GM13976 (cell line): Measurements from ENCODE around the gene PPM1L.

Source experiments
- DNase-seq: peaks from one replicate; pipeline ENCODE4 v3.0.0; 2012; ENCODE audit warnings: low spot score
- CTCF ChIP-seq: IDR thresholded peaks from 2 replicates; pipeline ENCODE4 v1.5.1; 2012; ENCODE audit warnings: borderline replicate concordance, mild to moderate bottlenecking; ENCODE audit not compliant: insufficient read depth; ENCODE audit errors: extremely low read depth, missing control alignments, control extremely low read depth
- in situ Hi-C: fragments of 300-500 bp; cut with MboI; formaldehyde crosslinking; loops from one replicate; pipeline ENCODE4 v1.12.0; 2022; ENCODE audit warnings: low sequenced_read_pairs, mixed read lengths, inconsistent platforms; ENCODE audit not compliant: unreplicated experiment

Gene PPM1L

GRCh38 chr3:161107311-161107710, 351.3 kb downstream of the PPM1L start:
- TF ChIP-seq CTCF, result no peak
- DNase-seq, result no peak
- in situ Hi-C loops, result loop anchor here (25.0 kb wide), 1 partner anchor 305 kb away; no protein-coding TSS in a partner anchor

GRCh38 chr3:161108840-161109239, 352.8 kb downstream of the PPM1L start:
- TF ChIP-seq CTCF, result no peak
- in situ Hi-C loops, result loop anchor here (25.0 kb wide), 1 partner anchor 303 kb away; no protein-coding TSS in a partner anchor
- DNase-seq, result no peak

GRCh38 chr3:161117646-161118045, 361.6 kb downstream of the PPM1L start:
- no peak for DNase-seq
- TF ChIP-seq CTCF, result no peak
- in situ Hi-C loops, result loop anchor here (25.0 kb wide), 1 partner anchor 295 kb away; no protein-coding TSS in a partner anchor

GRCh38 chr3:161126495-161126894, 370.5 kb downstream of the PPM1L start:
- in situ Hi-C loops, result no loop called here
- DNase-seq, result no peak

More at GRCh38 chr3:161126495-161126894, 370.5 kb downstream of the PPM1L start:
- TF ChIP-seq CTCF, result no peak
